GM21737 (cell line): ENCODE results near the gene RNF40.
"Not testable (repeated sequence)": the region's sequence is repeated elsewhere in the genome, so short reads cannot be mapped to it uniquely, and the experiment has no call there.

Experiments
- ATAC-seq: cut with Tn5 transposase; IDR thresholded peaks from one replicate; pipeline ENCODE4 v1.9.1; 2021; ENCODE audit warnings: mild to moderate bottlenecking, moderate library complexity; ENCODE audit not compliant: unreplicated experiment

The RNF40 gene

GRCh38 chr16:30813821-30814189 is 51.7 kb downstream of the RNF40 start:
- no peak for ATAC-seq

GRCh38 chr16:30816769-30817168 is 54.6 kb downstream of the RNF40 start:
- ATAC-seq: no peak

- ATAC-seq: no peak
Observed at GRCh38 chr16:30820952-30821421, 58.9 kb downstream of the RNF40 start.

- ATAC-seq: not testable (repeated sequence)
Observed at GRCh38 chr16:30821441-30821840, 59.3 kb downstream of the RNF40 start.

GRCh38 chr16:30821891-30822290 is 59.8 kb downstream of the RNF40 start:
- no peak for ATAC-seq
